ENCODE results near the gene SKOR2.
A peak's percentile ranks its signal among the peaks of the same experiment; 100 is the strongest.

SKOR2 gene

DNA sequence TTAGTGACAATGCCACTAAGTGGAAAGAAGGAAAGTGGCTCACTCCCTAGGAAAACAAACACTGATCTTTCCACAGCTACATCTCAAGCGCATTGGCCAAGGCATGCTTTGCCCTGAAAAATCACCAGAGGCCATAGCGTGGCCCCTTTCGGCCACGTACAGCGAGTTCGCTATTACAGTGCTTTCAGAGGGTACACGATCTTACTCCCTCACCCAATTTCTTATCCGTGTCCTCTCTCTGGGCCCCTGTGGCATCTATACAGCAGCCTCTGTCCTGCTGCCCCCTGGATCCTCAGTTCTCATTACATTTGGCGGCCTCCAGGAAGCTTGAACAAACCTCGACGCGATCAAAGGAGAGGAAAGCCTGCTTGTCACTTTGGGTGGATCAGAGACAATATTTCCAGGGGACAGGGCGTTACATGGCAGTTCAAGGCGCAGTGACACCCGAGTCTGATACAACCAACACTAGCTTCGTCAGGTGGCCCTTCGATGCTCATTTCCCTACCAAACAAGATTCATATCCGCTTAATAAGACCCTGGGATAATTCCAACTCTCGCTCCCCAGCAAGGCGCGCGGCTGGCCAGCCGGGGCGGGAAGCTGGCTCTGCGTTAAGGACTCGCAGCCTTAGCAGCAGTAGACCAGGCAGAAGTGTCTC lies 941 bp downstream of the SKOR2 start:
- Mint-ChIP-seq H3K9me3 (peaks cover 31% of the 10 kb centered on the region), H3K27me3 (ENCODE audit: low read depth) (peaks cover 90% of the 10 kb centered on the region)

DNA sequence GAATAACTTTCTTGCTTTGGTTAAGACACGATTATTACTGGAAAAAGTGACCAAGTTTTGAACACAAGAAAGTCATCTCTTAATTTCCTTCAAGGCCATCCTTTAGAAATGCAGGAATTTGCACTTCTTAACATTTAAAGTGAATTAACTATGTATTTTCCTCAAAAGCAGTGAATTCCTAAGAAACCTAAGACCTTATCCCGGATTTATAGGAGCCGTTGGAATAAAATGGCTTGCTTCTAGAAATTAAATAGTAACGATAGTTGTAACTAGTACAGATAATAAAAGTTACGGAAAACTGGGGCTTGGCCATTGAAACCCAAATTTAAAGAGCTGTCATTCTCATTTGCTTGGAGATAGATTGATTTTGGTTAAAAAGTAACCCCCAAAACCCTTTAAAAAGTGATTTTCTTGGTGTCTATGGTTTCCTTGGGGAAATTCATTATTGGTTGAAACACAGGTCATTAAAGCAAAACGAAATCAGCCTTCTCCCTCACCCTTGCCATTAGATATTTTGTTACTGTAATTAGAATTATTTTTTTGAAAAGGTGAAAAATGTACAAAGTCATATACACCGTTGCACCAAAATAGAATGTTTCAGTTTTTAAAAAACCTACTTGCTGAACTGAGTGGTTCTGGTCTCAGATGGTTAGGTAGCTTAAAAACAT lies 2.0 kb downstream of the SKOR2 start:
- no peak overlapping the region for H3K27ac Mint-ChIP-seq
- H3K4me3 Mint-ChIP-seq = no peak overlapping the region
- H3K9me3 Mint-ChIP-seq = peaks cover 33% of the 10 kb centered on the region
- peaks cover 9% of the 10 kb centered on the region for H3K36me3 Mint-ChIP-seq (ENCODE audit: low read depth)
- no peaks in the 10 kb centered on the region for H3K4me1 Mint-ChIP-seq
- H3K27me3 Mint-ChIP-seq (ENCODE audit: low read depth) = peaks cover 90% of the 10 kb centered on the region
- TF ChIP-seq, protein P1, sequence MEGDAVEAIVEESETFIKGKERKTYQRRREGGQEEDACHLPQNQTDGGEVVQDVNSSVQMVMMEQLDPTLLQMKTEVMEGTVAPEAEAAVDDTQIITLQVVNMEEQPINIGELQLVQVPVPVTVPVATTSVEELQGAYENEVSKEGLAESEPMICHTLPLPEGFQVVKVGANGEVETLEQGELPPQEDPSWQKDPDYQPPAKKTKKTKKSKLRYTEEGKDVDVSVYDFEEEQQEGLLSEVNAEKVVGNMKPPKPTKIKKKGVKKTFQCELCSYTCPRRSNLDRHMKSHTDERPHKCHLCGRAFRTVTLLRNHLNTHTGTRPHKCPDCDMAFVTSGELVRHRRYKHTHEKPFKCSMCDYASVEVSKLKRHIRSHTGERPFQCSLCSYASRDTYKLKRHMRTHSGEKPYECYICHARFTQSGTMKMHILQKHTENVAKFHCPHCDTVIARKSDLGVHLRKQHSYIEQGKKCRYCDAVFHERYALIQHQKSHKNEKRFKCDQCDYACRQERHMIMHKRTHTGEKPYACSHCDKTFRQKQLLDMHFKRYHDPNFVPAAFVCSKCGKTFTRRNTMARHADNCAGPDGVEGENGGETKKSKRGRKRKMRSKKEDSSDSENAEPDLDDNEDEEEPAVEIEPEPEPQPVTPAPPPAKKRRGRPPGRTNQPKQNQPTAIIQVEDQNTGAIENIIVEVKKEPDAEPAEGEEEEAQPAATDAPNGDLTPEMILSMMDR (IDR thresholded peaks at IDR 0.05; ENCODE audit: unreplicated experiment in 3 of 3) = no peak

More for the DNA sequence above, 941 bp downstream of the SKOR2 start:
- Mint-ChIP-seq H3K27ac (no peak overlapping the region), H3K36me3 (ENCODE audit: low read depth) (peaks cover 5% of the 10 kb centered on the region), H3K4me3 (no peak overlapping the region), H3K4me1 (no peaks in the 10 kb centered on the region)
- TF ChIP-seq, protein P1 (IDR thresholded peaks at IDR 0.05; ENCODE audit: unreplicated experiment in 3 of 3) = no peak

DNA sequence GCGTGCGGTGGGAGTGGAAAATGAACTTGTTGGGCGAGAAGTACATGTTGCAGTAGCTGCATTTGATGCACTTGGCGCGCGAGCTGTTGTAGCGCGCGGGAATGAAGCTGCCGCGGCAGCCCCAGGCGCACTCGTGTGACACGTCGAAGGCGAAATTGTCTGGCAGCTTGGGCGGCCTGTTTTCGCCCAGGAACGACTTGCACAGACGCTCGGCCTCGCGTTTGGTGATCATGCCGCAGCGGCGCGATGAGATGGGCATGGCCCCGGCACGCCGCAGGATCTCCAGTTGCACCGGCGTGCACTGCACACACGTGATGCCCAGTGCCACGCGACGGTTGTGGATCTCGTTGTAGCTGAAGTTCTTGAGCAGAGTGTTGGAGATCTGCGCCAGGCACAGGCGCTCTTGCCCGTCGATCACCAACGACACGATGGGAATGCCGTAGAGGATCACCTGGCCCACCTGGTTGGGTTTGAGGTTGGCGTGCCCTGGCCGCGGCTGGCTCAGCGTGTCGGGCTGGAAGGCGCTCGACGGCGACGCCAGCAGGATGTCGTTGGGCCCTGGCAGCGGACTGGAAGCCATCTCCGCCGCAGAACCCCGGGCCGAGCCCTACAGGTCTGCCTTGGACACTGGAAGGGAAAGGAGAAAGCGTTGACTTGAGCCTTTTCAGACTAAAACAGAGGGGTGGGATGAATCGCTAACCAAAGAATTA lies 2.7 kb downstream of the SKOR2 start:
- H3K4me1 Mint-ChIP-seq = no peaks in the 10 kb centered on the region
- peaks cover 9% of the 10 kb centered on the region for H3K36me3 Mint-ChIP-seq (ENCODE audit: low read depth)

DNA sequence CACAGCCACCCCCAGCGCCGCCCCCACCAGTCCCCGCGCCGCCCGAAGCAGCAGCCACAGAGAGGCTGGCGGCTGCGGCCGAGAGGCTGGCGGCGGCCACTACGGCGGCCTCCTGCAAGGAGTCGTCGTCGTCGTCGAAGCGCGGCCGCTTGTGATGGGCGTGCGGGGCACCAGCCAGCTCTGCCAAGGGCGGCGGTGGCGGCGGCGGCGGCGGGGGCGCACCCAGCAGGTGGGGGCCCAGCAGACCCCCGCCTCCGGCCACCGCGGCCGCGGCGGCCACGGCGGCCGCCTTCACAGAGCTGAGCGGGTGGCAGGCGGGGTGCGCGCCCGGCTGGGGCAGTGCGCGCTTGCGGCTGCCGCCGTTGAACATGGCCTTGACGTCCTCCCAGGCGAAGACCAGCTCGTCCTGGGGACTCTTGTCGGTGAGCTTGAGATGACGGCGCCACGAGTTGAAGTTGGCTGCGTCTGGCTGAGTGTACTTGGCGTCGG lies 3.3 kb downstream of the SKOR2 start:
- Mint-ChIP-seq H3K27ac (no peak overlapping the region), H3K27me3 (ENCODE audit: low read depth) (peaks cover 90% of the 10 kb centered on the region), H3K4me3 (peak overlapping the region in 2 of 3 experiments; percentile 40 to 47), H3K9me3 (peaks cover 33% of the 10 kb centered on the region), H3K4me1 (no peaks in the 10 kb centered on the region), H3K36me3 (ENCODE audit: low read depth) (peaks cover 9% of the 10 kb centered on the region)
- TF ChIP-seq, protein P1 (IDR thresholded peaks at IDR 0.05; ENCODE audit: unreplicated experiment in 3 of 3) = no peak

More for the DNA sequence above, 2.7 kb downstream of the SKOR2 start:
- Mint-ChIP-seq H3K27ac (no peak overlapping the region), H3K27me3 (ENCODE audit: low read depth) (peaks cover 90% of the 10 kb centered on the region), H3K4me3 (peak overlapping the region in 2 of 3 experiments; percentile 40 to 47), H3K9me3 (peaks cover 33% of the 10 kb centered on the region)
- TF ChIP-seq, protein P1 (IDR thresholded peaks at IDR 0.05; ENCODE audit: unreplicated experiment in 3 of 3) = no peak

DNA sequence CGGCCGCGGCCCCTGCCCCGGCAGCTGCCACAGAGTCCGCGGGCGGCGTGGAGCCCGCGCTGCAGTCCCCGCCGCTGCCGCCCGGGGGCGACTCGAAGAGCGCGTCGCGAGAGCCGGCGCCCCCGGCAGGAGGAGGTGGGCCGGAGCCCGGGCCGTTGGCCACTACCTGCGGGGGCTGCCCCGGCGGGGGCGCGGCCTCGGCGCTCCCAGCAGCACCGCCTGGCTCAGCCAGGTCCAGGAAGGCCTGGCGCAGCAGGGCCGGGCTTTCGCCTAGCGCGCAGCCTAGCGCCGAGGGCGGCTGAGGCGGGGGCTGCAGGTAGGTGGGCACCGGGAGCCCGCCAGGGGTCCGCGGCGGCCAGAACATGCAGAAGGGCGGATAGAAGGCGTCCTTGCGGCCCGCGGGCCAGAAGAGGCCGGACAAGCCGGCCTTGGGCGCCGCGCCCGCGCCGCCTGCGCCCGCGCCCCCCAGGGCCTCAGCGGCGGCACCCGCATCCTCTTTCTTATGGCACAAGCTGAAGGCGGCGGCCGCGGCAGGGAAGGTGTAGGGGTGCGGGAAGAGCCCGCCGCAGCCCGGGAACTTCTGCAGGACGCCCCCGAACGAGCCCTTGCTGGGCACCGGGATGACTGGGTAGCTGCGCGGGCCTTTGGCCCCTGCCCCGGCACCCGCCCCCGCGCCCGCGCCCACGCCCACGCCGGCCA lies 3.9 kb downstream of the SKOR2 start:
- no peak overlapping the region for H3K27ac Mint-ChIP-seq
- H3K27me3 Mint-ChIP-seq (ENCODE audit: low read depth) = peaks cover 90% of the 10 kb centered on the region
- TF ChIP-seq, protein P1 (IDR thresholded peaks at IDR 0.05; ENCODE audit: unreplicated experiment in 3 of 3) = peak; percentile 40 to 54 (median 49)
- H3K4me3 Mint-ChIP-seq = no peak overlapping the region
- peaks cover 9% of the 10 kb centered on the region for H3K36me3 Mint-ChIP-seq (ENCODE audit: low read depth)
- H3K9me3 Mint-ChIP-seq = peaks cover 31% of the 10 kb centered on the region
- H3K4me1 Mint-ChIP-seq = no peaks in the 10 kb centered on the region

All from nephron (organoid).